HG03066 (cell line): ENCODE data around the gene VPS50.

Source experiments
- ATAC-seq: cut with Tn5 transposase; IDR thresholded peaks from one replicate; pipeline ENCODE4 v1.9.1; 2021; ENCODE audit warnings: low read depth; ENCODE audit not compliant: unreplicated experiment

VPS50 gene, protein sequence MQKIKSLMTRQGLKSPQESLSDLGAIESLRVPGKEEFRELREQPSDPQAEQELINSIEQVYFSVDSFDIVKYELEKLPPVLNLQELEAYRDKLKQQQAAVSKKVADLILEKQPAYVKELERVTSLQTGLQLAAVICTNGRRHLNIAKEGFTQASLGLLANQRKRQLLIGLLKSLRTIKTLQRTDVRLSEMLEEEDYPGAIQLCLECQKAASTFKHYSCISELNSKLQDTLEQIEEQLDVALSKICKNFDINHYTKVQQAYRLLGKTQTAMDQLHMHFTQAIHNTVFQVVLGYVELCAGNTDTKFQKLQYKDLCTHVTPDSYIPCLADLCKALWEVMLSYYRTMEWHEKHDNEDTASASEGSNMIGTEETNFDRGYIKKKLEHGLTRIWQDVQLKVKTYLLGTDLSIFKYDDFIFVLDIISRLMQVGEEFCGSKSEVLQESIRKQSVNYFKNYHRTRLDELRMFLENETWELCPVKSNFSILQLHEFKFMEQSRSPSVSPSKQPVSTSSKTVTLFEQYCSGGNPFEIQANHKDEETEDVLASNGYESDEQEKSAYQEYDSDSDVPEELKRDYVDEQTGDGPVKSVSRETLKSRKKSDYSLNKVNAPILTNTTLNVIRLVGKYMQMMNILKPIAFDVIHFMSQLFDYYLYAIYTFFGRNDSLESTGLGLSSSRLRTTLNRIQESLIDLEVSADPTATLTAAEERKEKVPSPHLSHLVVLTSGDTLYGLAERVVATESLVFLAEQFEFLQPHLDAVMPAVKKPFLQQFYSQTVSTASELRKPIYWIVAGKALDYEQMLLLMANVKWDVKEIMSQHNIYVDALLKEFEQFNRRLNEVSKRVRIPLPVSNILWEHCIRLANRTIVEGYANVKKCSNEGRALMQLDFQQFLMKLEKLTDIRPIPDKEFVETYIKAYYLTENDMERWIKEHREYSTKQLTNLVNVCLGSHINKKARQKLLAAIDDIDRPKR

DNA sequence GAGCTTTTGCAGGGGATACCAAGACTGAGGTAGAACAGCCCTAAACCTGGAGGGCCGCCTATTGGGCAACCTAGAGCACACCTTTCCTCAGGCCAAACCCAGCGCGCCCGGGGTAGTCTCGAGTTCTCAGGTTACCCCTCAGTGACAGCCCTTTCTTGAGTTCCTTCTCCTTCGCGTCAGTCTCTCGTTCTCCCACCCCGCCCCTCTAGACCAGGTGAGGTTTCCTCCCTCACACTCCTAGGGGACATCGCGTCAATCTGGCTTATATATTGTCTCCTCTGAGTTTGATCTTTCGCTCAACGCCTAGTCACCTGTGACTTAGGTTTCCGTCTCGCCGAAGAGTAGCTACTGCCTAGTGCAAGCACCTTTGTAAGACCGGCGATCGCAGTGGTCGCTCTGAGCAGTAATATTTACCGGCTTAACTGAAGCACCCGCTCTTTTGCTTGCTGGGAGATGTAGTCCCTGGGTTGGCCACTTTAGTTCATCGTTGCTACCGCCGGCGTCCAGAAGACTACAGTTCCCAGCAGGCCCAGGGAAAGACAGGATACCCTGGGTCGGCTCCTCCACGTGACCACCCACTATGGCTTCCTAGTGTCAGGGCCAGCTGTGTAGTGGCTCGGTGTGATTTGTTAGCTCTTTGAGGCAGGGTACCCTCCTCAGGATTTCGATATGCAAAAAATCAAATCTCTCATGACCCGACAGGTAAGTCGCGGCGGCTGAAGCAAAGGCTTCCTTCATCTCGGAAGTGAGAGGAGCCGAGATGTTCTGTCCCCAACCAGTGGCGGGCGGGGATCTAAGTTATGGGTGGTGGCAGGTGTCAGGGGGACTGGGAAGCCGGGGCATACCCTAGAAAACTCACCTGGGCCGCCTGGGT, at the start of gene VPS50:
Gene VPS50, plus strand, starts transcription at position 568 of the 874 bp plus-strand sequence. Its CDS starts 102 bp downstream, at position 670.
- ATAC-seq: peak; percentile 98

DNA sequence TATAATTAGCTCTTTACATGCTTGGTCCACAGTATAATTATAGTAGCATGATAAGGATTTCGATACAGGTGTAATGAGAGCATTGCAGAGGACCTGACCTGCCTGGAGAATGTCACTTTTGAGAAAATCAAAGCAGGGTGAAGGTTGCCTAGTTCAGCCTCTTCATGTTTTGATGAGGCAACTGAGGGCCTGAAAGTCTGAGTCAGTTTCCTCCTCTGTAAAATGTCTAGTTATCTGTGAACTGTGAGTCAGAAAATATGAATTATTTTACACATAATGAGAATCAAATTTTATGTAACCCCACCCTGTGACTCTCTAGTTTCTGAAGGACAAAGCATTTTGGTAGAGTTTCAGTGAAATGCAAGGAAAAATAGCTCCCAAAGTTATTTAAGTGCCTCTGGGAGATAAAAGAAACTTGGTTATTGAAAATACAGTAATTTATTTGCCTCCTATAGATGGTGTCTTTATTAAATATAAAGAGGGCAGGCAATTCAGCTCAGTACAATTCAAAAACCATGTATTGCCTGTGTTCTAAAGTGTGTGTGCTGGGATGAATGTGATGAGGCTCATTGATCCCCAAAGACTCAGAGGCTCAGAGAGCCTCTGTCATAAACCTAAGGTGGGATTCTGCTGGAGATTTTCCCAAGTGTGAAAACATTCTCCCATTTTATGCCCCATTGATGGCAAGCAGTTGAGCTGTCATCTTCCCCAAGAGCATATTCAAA, 46.7 kb upstream of the VPS50 start:
- ATAC-seq: no peak

DNA sequence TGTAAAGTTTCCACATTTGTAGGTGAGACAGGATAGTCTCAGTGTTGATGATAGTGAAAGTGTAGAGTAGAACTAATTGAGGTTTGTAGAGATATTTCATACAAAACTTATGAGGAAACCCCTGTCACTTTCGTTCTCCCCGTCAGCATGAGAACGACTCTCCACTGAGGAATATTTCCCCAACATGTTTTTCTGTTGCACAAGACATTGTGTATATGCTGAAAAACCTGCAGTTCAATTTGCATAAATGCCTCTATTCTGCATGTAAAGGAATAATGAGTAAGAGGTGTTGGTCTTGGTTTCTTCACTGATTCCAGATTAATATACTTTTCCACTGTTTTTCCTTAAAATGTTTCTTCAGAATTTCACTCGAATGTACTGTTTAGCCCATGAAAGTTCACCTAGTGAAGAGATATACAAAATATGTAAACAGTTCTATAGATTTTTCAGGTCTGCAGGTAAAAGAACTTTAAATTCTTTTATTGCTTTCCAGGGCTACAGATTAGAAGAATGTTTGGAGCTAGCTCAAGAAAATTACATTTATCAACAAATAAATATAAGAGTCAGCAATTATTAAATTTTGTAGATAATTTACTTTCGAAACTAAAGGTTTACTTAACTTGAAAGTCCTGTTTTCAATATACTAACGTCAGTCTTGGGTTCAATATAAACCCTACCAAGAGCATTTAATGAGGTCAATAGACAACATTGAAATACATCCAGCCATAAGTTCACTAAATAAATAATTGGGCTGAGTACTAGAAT, 43.1 kb upstream of the VPS50 start:
- no peak for ATAC-seq

DNA sequence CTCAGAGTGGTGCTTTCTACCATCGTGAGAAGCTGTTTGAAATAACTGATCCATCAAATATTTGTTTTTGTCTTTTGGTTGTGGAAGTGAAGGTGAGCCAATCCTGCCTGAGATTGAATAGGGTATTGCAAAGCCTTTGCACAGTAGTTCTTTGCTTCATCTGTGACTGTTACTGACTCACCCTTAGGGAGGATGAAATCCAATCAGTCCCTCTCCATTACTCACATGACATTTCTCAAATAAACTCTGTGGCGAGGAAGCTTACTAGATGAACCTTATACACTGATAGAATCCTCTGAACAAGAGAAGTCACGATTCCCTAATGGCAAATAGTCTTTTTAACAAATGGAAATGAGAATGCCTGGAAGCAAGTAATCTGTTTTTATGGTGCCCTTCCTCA, 37.8 kb upstream of the VPS50 start:
- no peak for ATAC-seq

DNA sequence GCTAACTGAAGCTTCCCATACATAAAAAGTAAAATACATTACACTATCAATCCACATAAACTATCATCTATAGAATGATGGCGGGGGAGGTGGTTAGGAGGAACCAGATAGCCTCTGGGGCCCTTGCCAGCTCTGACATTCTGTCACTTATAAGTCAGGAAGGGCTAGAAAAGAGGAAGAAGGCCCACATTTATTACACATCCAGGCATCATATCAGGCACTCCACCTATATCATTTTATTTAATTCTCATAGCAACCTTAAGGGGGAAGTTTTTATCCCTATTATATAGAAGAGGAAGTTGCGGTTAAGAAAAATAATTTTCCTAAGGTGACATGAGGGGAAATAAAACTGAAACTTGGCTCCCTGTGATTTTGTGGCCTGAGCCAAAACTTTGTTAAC, 35.8 kb upstream of the VPS50 start:
- ATAC-seq: no peak

DNA sequence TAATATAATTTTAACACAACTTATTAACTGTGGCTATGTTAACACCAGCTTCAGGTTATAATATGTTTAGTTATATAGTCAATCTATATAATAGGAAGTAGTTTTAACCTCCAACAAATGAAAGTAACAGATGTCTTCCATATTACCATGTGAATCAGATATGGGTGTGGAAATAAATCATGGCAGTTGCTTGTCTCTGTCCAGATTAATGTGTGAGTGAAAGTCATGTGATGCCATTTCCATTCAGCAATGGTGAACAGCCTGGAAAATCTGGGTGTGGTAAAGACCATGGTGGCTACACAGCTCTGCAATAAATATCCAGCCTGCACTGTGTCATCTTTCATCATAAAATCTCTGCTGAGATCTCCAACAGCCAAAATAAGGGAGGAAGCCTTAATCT, 33.7 kb upstream of the VPS50 start:
- ATAC-seq: no peak

DNA sequence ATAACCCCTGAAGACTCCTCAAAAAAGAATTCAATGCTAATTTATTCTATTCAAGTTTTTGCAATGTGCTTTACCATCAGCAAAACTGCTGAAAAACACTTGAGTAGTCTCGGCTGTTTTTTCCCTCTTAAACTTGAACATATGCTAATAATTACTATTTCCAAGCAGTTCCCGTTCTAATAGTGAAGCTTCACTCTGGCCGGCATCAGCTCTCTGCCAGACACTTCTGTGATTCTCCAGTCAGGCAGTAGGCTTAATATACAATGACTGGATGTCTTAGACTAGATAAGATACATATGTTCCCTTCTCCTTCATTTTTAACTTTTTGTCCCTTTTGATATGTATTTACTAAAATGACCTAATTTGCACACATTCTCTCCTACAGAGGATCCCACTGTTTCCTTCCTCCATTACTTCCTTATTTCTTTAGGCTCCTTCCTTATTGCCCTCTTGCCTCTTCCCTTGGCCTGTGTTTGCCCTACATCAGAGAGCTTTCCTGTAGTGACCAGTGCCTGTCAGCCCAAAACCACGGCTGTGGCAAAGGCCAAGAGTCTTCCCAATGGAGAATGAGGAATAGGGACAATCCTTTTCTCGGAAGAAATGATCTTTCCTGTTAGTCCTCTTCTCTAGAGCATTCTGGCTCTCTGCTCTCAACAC, 29.4 kb upstream of the VPS50 start:
- no peak for ATAC-seq

DNA sequence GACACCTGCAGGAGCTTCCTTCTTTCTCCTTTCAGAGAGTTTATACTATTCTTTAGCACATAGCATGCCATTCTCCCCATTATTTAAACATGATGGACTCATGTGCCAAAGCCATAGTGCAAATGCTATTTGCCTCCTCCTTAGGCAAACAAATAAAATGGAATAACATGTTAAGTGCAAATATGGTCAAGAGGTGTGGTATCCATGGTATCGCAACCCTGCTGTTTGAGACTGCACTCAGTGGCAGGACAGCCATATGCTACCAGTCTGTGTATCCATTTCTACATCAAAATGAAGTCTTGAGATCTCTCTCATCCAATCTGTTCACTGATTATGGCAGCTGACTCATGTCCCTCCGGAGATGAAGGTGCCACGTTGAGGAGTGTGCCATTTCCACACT, 28.7 kb upstream of the VPS50 start:
- no peak for ATAC-seq

DNA sequence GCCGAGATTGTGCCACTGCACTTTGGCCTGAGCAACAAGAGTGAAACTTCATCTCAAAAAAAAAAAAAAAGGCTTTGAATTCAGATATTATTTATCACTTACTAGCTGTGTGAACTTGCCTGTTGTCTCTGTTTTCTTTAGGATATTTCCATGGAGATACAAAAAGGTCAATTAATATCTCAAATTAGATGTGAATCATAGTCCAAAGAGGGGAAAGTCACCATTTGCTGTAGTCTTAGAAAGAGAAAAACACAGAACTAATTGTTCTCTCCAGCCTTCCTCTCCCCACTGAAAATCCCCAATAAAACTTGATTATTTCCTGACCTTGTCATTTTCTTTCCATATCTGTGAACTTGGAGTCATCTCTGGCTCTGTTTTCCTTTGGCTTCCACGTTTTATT, 27.1 kb upstream of the VPS50 start:
- ATAC-seq: no peak

DNA sequence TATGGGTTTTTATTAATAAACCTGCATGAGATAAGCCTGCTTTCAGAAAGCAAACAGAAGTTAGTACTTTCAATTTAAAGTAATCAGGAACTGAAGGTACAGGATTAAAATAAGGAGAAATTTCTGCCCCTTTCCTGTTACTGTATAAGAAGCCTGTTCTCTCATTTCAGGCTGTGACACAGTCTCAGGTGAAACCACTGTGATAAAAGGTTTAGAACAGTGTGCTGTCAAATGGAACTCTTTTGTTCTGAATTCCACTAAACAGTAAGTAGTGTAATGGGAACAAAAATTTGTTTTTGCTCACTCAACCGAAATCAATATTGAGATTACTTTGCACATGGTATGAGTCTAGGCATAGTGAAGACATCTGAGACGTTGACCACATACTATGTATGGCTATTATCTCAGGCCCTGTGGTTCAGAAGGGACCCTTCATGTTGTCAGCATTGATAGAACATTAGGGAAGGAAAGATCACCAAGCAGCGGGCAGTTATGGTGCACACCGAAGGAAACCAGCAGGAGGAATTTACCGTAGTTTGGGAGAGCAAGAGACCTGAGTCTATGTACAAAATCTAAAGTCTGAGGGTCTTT, 20.8 kb upstream of the VPS50 start:
- ATAC-seq: no peak

DNA sequence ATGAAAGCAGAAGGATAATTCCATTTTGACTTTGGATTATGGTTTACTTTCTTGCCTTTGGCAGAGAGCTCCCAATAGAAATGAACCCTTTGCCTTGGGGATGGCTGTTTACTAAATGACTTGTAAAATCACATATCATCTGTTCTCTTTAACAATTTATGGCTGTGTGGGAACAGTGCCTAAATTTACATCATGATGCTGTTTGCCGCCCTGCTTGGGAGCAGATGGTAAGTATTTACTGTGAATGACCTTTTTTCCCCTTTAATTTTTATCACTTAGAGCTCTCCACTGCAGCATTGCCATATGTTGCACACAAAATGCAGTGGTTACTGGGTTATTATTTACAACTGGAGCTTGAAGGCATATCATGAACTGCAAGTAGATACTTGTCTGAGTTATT, 19.3 kb upstream of the VPS50 start:
- ATAC-seq: no peak

DNA sequence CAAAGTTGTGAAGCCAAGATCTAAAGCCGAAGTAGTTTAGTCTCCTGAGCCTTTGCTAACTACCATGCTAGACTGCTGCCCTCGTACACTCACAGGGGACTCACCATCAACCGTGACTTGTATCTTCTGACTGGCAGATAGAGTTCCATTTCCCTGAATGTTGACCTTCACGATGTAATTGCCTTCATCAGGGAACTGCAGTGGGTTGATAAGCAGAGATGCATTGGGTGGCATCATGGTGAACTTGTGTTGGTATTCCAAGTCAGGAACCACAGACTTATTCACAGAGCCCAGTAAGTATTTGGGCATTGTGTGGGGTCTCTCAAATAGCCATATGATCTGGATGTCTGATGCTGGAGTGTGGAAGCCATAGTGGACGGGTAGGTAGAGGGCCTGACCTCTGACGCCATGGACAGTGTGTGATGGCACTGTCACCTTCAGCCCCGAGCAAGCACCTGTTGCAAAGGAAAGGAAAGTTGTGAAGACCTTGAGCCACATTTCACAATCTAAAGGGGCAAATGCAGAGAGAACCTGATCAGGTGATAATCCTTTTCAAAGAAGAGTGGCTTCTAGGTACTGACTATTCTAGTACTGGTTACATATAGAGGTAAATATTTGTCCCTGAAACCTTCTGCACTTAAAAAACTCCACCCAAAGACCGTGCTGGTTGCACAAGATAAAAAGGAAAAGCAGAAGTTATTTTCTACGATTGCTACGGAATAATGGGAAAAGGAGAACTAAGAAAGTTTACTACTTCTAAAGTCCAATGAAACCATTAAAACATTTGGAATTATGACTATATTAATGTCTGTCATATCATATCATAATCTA, 13.0 kb upstream of the VPS50 start:
- ATAC-seq: no peak

DNA sequence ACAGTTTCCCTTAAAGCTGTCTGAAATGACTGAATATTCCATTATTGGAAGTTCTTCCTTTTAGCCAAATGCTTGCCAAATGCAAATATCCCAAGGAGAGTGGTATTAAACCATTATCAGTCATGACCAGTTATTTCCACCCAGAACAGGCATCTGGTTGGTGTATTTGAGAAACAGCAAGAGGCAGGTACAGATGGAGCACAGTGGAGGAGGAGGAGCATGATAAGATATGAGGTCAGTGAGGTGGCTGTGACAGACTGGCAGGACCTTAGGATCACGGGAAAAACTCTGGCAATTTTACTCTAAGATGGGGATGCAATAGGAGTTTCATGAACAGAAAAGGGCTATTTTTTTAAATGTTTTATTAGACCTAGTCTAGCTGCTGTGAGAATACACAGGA, 12.3 kb upstream of the VPS50 start:
- ATAC-seq: no peak

DNA sequence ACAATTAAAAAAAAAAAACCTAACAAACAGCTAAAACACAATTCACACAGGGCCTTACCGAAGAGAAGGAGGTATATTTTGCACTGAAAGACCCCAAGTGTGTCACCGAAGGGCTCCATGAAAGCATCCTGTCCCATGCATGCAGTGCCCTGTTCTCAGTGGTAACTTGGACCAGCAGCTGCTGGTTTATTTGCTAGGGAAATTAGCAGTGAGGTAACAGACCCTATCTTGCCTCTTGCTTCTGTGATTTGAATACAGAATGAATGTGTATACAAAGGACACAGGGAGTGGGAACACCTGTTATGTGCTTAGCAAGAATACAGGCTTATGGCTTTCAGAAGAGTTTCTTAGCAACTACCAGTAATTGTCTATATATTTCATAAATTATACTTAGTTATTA, 5.9 kb upstream of the VPS50 start, which contains the start of gene HEPACAM2:
Gene HEPACAM2, minus strand, starts transcription at position 160 of the 400 bp plus-strand sequence.
- ATAC-seq: no peak

DNA sequence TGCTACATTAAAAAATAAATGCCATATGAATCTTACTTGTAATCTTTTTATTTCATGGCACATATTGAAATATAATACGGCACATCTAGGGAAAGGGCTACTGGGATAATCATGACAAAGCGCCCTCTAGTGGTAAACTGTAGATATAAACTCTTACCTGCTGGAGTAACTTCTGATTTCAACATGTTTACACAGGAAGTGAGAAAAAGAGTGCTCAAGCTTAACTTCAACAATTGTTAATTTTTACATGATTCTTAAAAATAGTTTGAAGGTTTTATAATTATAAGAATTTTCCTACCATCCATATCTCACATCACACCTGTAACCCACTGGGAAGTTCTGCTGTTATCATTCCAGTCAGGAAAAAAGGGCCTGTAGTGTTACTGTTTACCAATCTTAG, 3.9 kb upstream of the VPS50 start:
- ATAC-seq: peak; percentile 20

DNA sequence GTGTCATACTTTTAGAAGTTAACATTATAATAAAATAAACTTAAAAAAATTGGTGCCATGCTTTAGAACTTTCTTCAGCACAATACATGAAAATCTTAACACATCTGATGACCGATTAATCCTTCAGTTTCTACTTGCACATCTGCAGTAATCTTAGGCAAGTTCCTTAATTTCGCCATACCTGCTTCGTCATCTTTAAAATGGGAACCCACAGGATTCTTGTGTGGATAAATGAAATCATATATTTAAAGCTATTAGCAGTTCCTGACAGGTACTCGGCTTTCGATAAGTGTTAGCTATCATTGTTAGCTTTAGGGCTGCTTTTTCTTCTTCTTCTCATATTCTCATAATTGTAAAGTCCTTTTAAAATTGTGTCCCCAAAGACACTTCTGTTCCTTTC, 907 bp upstream of the VPS50 start:
- no peak for ATAC-seq

DNA sequence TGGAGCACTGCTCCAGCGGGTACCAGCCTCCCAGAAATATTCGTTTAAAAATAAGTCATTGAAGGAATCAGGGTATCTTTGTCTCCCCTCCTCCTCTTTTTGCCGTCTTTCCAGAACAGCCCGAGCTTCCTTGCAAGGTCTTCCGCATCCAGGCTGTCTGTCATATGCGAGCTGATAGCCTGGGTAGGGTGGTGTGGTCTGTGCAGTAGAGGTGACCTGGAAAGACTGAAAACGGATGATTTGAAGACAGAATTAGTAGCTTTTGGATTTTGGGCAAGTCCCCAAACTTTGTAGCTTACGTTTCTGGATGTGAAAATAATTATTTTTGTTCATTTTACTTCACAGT, 480 bp downstream of the VPS50 start:
- peak; percentile 2 for ATAC-seq

DNA sequence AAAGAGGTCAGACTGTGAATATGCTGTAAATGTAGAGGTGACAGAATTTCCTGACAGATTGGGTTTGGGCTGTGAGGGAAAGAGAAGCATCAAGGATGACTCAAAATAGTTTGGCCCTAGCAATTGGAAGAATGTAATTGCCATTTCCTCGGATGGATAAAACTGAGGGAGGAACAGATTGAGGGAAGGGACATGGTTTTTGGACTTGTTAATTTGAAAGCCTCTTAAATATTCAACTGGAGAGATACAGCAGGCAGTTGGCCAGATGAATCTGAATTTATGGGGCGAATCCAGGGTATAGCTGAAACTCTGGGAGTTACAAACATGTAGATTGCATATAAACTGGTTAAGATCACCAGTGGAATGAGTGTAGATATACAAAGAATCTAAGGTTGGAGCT, 3.4 kb downstream of the VPS50 start:
- no peak for ATAC-seq
